ENCODE data around the gene PAPPA.

PAPPA gene

DNA sequence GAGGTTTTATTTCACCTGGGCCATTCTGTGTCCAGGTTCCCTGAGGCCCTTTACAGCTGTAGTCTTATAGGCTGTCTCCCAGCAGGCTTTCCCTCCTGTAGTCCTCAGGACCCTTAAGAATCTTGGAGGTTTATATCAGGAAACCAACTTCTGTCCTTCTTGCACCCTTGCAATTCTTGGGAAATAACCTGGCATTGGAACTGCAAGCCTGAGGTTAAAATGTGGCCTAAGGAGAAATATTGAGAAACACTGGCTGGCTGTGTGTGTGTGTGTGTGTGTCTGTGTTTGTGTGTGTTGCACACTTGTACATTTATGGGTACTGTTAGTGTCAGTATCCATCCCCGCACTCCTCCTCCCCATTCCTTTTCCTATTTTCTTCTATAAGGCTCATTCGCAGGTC lies 168.9 kb downstream of the PAPPA start:
- ChIA-PET POLR2A (no interaction called here), CTCF (no interaction called here)
- DNase-seq (ENCODE audit: low read depth, low spot score), result no peak
- TF ChIP-seq, protein P1, sequence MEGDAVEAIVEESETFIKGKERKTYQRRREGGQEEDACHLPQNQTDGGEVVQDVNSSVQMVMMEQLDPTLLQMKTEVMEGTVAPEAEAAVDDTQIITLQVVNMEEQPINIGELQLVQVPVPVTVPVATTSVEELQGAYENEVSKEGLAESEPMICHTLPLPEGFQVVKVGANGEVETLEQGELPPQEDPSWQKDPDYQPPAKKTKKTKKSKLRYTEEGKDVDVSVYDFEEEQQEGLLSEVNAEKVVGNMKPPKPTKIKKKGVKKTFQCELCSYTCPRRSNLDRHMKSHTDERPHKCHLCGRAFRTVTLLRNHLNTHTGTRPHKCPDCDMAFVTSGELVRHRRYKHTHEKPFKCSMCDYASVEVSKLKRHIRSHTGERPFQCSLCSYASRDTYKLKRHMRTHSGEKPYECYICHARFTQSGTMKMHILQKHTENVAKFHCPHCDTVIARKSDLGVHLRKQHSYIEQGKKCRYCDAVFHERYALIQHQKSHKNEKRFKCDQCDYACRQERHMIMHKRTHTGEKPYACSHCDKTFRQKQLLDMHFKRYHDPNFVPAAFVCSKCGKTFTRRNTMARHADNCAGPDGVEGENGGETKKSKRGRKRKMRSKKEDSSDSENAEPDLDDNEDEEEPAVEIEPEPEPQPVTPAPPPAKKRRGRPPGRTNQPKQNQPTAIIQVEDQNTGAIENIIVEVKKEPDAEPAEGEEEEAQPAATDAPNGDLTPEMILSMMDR (IDR thresholded peaks at IDR 0.05; ENCODE audit: insufficient read depth, low read length, missing control alignments), result no peak
- no peak overlapping the region for H3K4me3 ChIP-seq (ENCODE audit: low read depth, low read length)

DNA sequence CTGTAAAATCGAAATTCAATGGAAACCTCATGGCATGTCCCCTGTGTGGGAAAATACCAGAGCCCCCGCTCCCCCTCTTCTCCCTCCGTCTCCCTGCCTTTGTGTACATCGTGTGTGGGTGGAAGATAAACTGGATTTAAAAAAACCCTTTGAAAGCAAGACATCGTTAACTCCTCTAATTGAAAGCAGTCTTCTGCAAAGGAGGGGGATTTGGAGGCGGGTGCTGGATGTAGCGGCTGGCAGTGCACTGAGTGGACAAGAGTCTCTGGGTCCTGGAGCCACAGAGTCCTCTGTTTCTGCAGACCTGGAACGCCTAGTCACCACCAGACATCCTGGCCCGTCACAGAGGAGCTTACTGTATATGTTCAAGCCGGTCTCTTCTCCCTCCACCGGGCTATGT lies 169.4 kb downstream of the PAPPA start:
- TF ChIP-seq, protein P1 (IDR thresholded peaks at IDR 0.05; ENCODE audit: insufficient read depth, low read length, missing control alignments), result no peak
- no peak for DNase-seq (ENCODE audit: low read depth, low spot score)
- ChIA-PET CTCF (no interaction called here), POLR2A (interaction anchor here (0.6 kb wide), 1 partner anchor 24 kb away, joined by 3 read pairs; no protein-coding TSS in a partner anchor)
- no peak overlapping the region for H3K4me3 ChIP-seq (ENCODE audit: low read depth, low read length)

DNA sequence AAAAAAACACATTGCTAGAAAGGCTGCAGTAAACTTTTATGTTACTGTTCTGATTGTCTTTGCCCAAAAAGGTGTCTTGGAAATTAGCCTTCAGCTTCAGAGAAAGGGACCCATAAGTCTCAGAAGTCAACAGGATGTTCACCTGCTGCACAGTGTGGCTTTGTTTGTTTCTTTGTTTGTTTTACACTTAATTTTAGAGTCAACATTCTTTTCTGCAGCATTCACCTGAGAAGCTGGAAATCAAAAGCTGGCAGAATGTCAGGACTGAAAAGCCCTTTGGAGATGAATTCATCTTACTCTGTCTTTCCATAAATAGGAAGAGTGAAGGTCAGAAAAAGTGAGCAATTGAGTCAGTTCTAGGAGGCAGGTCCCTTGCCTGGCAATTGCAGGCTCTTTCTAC lies 170.0 kb downstream of the PAPPA start:
- DNase-seq (ENCODE audit: low read depth, low spot score), result no peak
- CTCF ChIA-PET, result interaction anchor here (0.6 kb wide), 1 partner anchor 35 kb away, joined by 3 read pairs; no protein-coding TSS in a partner anchor

DNA sequence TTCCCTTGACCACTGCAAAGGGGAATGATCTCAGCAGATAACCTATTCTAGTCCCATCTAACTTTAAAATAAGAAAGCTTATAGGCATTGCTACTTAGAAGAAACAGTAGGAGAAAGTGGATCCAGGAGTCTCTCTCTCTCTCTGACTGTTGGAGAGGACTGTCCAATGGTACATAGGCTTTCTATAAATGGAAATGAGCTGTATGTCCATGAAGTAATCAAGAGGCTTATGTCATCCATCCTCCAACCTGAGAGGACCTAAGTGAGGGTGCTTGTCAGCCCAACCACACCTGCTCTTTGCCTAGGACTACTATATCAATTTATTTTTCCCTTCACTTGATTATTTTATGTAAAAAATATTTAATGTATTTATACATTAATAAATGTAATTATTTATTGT lies 172.3 kb downstream of the PAPPA start:
- TF ChIP-seq, protein P1 (IDR thresholded peaks at IDR 0.05; ENCODE audit: insufficient read depth, low read length, missing control alignments), result no peak
- CTCF ChIA-PET, result interaction anchor here (1.2 kb wide), 1 partner anchor 12 kb away, joined by 3 read pairs; no protein-coding TSS in a partner anchor
- no peak overlapping the region for H3K4me3 ChIP-seq (ENCODE audit: low read depth, low read length)
- POLR2A ChIA-PET, result no interaction called here
- DNase-seq (ENCODE audit: low read depth, low spot score), result no peak

More for the DNA sequence above, 170.0 kb downstream of the PAPPA start:
- POLR2A ChIA-PET, result interaction anchor here (0.6 kb wide), 1 partner anchor 23 kb away, joined by 3 read pairs; no protein-coding TSS in a partner anchor
- no peak overlapping the region for H3K4me3 ChIP-seq (ENCODE audit: low read depth, low read length)
- TF ChIP-seq, protein P1 (IDR thresholded peaks at IDR 0.05; ENCODE audit: insufficient read depth, low read length, missing control alignments), result no peak

DNA sequence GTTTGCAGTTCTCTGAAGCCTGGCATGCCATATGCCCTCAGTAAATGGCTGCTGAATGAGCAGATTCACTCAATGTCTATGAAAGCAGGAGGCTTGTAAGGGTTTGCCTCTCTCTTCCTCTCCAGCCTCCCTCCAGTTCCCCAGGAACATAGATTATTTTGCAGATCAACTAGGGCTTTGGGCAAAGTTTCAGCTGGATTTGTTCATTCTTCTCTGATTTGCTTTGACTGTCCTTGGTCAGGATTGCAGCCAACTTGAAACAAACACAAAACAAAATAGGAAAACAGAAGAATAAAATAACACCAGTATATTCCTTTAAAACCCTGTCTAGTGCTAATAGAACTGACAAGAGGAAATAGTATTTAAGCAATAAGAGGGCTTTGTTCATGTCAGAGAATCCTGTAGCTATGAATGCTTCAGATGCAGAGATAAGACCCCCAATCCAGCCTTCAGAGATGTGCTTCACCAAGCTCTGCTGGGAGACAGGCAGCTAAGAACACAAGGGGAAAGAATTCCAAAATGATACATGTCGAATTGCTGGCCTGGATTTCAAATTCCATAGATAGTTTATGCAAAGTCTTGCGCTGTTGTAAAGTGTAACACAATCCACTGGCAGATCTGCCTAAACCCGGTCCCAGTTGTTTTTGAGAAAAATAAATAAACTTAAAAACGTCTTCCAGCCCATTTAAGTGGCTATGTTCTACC lies 174.3 kb downstream of the PAPPA start:
- CTCF ChIA-PET, result no interaction called here
- DNase-seq (ENCODE audit: low read depth, low spot score), result peak; percentile 50
- no peak overlapping the region for H3K4me3 ChIP-seq (ENCODE audit: low read depth, low read length)
- POLR2A ChIA-PET, result no interaction called here
- TF ChIP-seq, protein P1 (IDR thresholded peaks at IDR 0.05; ENCODE audit: insufficient read depth, low read length, missing control alignments), result no peak

DNA sequence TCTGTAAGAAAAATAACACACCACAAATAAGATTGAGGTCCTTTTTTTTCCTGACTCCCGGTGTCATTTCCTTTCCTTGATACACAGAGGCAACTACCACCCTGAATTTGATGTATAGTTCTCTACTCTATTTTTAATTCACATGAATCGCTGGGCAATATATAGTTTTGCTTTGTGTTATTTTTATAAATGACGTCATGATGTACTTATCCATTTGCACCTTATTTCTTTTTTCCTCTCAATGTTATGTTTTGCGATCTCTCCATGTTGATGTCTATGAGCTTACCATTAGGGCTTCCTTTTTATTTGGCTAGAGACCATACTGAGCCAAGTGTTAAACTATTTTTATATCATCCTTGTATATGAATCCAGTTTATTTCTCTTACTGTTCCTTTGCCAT lies 175.9 kb downstream of the PAPPA start:
- no peak overlapping the region for H3K4me3 ChIP-seq (ENCODE audit: low read depth, low read length)
- ChIA-PET CTCF (interaction anchor here (0.8 kb wide), 1 partner anchor 12 kb away, joined by 3 read pairs; no protein-coding TSS in a partner anchor), POLR2A (no interaction called here)
- DNase-seq (ENCODE audit: low read depth, low spot score), result no peak
- TF ChIP-seq, protein P1 (IDR thresholded peaks at IDR 0.05; ENCODE audit: insufficient read depth, low read length, missing control alignments), result no peak
